CMK (cell line): ENCODE results near the gene ICA1.
"Not testable (repeated sequence)": the region's sequence is repeated elsewhere in the genome, so short reads cannot be mapped to it uniquely, and the experiment has no call there.

Experiments
- DNase-seq: peaks from one replicate; pipeline ENCODE4 v3.0.0-alpha.2; 2010; ENCODE audit warnings: low read depth

Gene ICA1

GRCh38 chr7:8131694-8132605 lies 130.0 kb downstream of the ICA1 start:
- no peak for DNase-seq

DNA sequence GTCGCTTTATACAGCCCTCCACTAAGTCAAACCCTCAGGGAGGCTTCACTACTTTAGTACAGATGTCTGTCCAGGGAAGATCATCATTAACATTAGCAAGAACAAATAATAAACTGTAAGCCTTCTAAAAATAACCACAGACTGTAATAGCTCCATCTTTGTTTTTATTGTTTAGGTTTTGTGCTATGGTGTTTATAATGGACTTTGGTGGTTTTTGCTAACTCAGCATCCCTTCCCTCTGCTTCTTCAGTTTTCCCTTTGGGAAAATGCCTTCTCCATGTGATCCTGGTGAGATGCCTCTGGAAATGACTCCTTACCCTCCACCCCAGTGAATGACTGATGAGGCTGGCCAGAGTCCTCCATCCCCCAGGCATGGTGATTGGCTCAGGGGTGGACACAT lies 131.3 kb downstream of the ICA1 start:
- DNase-seq: no peak

DNA sequence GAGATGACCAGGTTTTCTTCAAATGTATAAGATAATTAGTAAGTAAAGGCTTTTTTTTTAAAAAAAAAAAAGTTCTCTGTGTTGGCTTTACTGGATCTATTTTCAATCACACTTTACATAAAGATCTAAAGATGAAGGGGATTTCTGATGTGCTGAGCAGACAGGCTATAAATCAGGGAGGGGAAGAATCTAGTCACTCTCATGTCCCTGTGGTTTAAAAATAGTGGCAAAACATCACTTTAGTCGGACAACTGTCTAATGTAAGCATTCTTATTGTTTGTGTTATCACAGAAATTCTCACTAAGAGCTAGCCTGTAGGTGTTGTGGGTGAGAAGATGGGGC lies 132.7 kb downstream of the ICA1 start:
- DNase-seq: no peak

- no peak for DNase-seq
These were observed 133.3 kb downstream of the ICA1 start for GRCh38 chr7:8128449-8129317.

GRCh38 chr7:8126601-8127167 lies 135.3 kb downstream of the ICA1 start:
- DNase-seq: no peak

GRCh38 chr7:8125680-8126444 lies 136.1 kb downstream of the ICA1 start:
- DNase-seq: no peak

GRCh38 chr7:8121243-8121642 lies 140.7 kb downstream of the ICA1 start:
- DNase-seq: no peak

DNA sequence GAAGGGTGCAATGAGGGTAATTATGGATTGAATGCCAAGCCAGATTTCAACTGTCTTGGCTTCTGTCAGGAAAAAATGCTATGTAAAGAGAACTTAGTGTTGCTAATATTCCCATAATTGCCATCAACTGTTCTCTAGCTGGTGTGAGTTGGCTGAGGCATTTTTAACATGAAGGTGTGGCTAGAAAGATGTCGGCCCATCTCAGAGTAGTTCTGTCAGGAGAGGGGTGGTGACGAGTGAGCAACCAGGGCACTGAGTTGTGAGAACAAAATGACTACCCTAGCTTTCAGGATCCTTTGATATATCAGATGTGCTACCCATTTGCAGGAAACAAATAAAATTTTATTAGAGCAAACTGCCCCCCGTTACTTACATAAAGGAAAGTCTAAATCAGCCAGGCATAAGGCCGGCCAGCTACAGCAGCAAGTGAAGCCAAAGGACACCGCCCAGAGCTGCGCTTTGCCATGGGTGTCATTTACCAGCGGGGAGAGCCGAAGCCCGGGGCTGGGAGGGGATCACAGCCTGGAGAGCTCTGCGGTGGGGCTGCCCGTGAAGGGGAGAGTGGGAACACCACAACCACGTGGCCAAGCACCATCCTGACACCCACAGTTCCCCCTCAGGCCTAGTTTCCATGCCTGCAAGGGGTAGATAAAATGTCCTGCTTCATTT lies 141.4 kb downstream of the ICA1 start:
- no peak for DNase-seq

DNA sequence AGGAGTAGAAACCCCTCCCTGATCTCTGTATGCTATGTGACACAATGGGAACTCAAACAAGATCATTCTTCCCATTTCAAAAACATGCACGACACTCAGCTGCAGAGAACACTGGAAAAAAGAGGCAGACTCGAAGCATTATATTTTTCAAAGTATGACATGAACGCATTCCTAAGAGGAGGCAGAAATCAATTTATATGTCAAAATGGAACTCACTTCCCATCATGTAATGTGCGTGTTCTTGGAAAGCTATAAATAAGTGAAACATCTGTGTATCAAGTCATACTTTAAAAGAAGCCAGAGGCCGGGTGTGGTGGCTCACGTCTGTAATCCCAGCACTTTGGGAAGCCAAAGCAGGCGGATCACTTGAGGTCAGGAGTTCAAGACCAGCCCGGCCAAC lies 142.7 kb downstream of the ICA1 start:
- DNase-seq: no peak

- DNase-seq: no peak
These were observed 144.8 kb downstream of the ICA1 start for GRCh38 chr7:8117195-8117594.

DNA sequence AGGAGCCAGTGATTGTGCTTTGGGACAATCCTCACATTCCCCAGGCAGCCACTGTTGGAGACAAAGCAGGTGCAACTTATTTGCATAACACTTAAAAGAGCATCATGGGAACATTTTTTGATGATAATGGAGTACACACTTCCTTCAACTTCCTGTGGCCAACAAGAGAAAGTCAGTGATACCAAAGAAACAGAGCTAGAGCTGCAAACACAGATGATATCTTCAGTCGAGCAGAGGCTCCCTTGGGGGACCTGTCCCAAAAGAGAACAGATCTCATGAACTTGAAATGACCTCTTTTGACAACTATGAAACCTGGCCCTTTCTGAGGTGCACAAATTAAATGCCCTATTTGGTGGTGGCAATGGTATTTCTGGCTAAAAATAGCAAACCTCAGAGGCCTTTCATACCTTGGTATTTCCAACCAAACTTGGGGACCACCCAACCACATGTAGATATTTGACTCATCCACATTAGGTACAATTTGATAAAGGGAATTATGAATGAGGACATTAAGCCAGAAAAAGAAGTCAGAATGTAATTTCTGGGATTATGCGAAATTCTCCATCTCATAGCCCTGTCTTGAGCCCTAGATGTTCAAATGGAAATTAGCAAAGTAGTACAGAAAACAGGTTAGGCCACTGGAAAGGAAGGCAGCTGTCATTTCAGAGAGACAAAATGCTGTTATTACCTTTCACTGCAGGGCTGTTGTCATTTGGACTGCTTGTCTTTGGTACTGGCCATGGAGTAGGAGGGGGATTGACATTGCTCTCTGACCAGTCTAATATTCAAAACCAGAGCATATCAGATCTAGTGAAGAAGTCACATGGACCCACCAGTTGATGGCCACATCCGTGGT lies 146.2 kb downstream of the ICA1 start:
- DNase-seq: no peak

GRCh38 chr7:8114175-8114574 lies 147.8 kb downstream of the ICA1 start:
- DNase-seq: no peak

- no peak for DNase-seq
These were observed 148.8 kb downstream of the ICA1 start for GRCh38 chr7:8113184-8113583.

- no peak for DNase-seq
These were observed 149.3 kb downstream of the ICA1 start for GRCh38 chr7:8112685-8113084.

DNA sequence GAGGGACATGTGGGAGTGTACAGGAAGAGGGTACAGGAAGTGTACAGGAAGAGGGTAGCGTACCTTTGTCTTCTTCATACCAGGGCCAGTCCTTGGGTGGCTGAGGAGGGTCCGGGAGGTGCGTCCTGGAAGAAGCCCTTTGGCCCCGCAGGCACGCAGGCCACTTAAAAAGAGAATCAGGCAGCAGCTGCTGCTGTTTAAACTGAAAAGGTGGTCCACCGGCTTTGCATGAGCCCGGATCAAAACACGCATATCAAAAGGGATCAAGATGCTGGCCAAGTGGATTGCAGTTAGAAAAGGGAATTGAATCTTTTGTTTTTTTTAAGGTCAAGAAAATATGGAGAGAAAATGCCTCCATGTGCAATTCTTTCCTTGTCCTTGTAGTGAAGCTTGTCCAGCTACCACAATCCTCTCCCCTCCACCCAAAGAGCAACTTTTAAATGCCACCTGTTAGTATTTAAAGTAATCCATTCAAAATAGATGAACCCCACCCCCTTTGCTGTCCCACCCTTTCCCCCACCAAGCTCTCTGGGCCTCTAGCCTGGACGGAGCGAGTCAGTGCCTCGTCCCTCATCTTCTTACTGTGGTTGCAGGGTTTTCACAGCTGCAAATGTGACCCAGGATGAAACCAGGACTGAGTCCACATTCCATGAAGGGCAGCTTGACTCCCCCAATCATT lies 150.5 kb downstream of the ICA1 start:
- DNase-seq: no peak

GRCh38 chr7:8109196-8110022 lies 152.6 kb downstream of the ICA1 start:
- no peak for DNase-seq

- DNase-seq: no peak
These were observed 156.4 kb downstream of the ICA1 start for GRCh38 chr7:8105449-8106095.

DNA sequence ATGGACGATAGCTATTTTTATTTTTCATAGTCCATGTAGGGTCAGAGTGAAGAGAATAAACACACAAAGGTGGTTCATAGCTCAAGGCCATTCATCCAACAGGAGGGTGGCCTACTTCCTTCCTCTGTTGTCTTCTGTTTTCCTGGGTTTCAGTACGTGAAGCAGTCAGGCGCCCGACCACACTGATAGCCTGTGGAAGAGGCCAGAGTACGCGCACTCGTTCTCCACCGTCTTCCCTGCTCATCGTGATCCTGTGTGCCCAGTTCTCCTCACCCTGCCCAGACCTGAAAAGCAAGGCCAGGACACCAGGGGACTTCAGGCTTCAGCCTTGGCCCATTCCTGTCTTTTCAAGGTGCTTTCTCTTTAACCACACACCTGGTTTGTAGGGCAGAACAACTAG lies 158.7 kb downstream of the ICA1 start:
- DNase-seq: no peak

DNA sequence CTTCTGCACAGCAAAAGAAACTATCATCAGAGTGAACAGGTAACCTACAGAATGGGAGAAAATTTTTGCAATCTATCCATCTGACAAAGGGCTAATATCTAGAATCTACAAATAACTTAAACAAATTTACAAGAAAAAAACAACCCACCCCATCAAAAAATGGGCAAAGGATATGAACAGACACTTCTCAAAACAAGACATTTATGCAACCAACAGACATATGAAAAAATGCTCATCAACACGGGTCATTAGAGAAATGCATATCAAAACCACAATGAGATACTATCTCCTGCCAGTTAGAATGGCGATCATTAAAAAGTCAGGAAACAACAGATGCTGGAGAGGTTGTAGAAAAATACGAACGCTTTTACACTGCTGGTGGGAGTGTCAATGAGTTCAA lies 160.7 kb downstream of the ICA1 start:
- DNase-seq: not testable (repeated sequence)
